Measurements from ENCODE around the gene SEPTIN2.

The SEPTIN2 gene

DNA sequence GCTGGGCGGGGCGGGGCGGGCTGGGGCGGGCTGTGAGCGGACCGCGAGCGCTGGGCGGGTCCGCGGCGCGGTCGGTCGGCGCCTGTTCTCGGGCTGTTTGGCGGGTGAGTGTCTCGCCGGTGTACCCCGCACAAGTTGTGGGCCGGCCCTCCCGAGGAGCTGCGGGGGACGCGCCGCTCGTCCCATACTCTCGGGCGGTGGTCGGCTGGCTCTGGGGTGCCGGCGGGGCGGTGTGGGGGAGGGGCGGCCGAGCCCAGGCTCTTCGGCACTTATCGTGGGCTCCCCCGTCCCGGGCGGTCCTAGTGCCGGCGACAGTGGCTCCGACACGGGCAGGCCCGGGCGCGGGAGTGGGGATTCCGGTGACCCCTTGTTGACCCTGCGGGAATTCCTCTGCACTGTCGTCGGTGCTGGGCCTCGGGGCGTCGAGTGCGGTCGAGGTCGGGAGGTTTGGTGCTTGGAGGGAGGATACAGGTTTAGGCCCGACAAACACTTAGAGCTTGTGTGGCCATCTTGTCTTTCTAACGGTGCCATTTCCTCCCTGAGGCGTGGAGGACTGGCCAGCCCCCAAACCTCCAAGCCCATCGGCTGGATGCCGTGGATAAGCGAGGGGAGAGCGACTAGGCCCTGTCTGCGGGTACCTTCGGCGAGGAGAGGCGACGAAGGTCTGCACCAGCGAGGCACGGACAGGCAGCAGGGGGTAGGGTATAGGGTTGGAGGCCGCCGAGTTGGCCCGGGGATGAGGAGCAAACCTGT is at the start of gene SEPTIN2:
SEPTIN2 (plus strand) TSS at position 47 of the 753 bp plus-strand sequence. CDS start 8,308 bp downstream, outside the sequence.
- Histone ChIP-seq H3K27ac (ENCODE audit: low read depth, low read length) (peak within 1 kb of the TSS; percentile 99), H3K36me3 (ENCODE audit: control insufficient read depth in 1 of 2, insufficient read depth in 2 of 2, low read length in 2 of 2) (no peaks in the 10 kb centered on the region), H3K9me3 (ENCODE audit: control insufficient read depth in 1 of 2, low read length in 2 of 2) (no peaks in the 10 kb centered on the region), H3K4me3 (ENCODE audit: low read depth in 1 of 2, low read length in 2 of 2) (peak within 1 kb of the TSS; percentile 94 to 96), H3K4me1 (ENCODE audit: control insufficient read depth in 1 of 2, insufficient read depth in 2 of 2, low read length in 2 of 2) (peaks cover 34 to 66% of the 10 kb centered on the region in 2 donors), H3K27me3 (ENCODE audit: control insufficient read depth in 1 of 2, insufficient read depth in 2 of 2, low read length in 2 of 2) (no peaks in the 10 kb centered on the region), H3K9ac (ENCODE audit: low read depth in 1 of 2, low read length in 2 of 2) (peak within 1 kb of the TSS; percentile 95 to 97)

DNA sequence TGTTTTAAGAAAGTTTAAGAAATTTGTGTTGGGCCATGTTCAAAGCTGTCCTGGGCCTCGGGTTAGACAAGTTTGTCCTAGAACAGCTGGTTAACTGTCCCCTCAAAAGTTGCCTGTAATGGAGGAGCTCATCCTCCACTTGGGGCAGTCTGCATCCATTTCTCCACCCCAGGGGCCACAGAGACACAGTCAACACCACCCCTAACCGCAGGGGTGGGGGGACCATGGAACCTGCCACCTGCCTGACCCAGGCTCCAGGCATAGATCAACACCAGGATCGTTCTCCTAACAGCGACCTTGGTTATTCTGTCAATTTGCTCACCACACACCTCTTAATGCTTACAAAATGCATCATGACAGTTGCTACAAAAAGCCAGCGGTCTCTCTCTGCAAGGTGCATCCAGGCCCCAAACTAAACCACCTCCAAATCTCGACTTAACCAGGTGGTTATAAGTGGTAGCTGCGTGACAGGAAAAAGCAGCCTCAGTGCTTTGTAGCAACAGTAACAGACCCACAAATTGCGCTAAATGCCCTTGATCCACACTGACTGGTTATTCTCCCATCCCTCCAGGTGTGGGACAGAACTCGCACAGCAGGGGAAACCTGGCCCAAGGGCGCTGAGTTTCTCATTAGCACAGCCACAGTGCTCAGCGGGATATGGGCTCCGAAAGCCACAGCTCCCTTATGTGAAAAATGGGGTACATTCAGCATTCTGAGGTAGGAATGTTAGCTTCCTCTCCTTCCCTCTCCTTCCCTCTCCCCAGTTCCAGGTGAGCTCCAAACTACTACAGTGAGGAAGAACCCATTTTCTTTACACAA is 48.3 kb upstream of the SEPTIN2 start:
- Histone ChIP-seq H3K4me3 (ENCODE audit: low read depth in 1 of 2, low read length in 2 of 2) (no peak overlapping the region), H3K9me3 (ENCODE audit: control insufficient read depth in 1 of 2, low read length in 2 of 2) (no peaks in the 10 kb centered on the region), H3K36me3 (ENCODE audit: control insufficient read depth in 1 of 2, insufficient read depth in 2 of 2, low read length in 2 of 2) (peaks cover 36 to 65% of the 10 kb centered on the region in 2 donors), H3K4me1 (ENCODE audit: control insufficient read depth in 1 of 2, insufficient read depth in 2 of 2, low read length in 2 of 2) (peaks cover 19 to 25% of the 10 kb centered on the region in 2 donors), H3K27me3 (ENCODE audit: control insufficient read depth in 1 of 2, insufficient read depth in 2 of 2, low read length in 2 of 2) (no peaks in the 10 kb centered on the region), H3K27ac (ENCODE audit: low read depth, low read length) (no peak overlapping the region), H3K9ac (ENCODE audit: low read depth in 1 of 2, low read length in 2 of 2) (no peak overlapping the region)

GRCh38 chr2:241268306-241268705 is 47.4 kb upstream of the SEPTIN2 start:
- peaks cover 28 to 57% of the 10 kb centered on the region in 2 donors for H3K36me3 ChIP-seq (ENCODE audit: control insufficient read depth in 1 of 2, insufficient read depth in 2 of 2, low read length in 2 of 2)

DNA sequence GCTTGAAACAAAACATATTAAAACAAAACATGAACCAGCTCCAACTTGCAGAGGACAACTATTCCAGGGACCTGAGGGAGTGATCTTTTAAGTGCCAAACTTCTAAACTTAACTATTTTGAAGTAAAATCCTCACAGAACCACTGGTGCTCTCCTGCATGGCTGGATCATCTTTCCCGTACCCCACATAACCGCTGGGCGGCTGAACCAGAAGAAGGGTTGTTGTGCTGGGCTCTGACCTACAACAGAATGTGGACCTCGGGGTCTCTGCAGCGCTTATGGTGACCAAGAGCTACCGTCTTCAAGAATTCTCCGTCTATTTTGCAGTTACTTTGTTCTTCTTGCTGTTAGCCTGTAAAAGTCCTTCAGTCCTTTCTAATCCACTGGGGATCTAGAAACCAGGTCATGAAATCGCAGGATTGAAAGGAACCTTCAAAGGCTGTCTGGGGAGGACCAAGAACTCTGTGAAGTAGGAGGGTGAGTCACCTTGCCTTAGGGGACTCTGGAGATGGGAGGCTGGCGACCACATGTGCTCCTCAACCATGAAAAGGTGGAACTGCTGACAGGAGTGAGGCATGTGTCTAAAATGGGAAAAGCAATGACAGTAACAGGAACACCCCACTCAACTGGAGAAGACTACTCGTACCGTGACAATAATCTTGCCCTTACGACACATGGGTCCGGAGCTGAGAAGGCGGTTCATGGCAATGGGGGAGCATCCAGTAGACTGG is 46.8 kb upstream of the SEPTIN2 start:
- H3K27me3 ChIP-seq (ENCODE audit: control insufficient read depth in 1 of 2, insufficient read depth in 2 of 2, low read length in 2 of 2): no peaks in the 10 kb centered on the region
- H3K4me3 ChIP-seq (ENCODE audit: low read depth in 1 of 2, low read length in 2 of 2): no peak overlapping the region
- no peaks in the 10 kb centered on the region for H3K9me3 ChIP-seq (ENCODE audit: control insufficient read depth in 1 of 2, low read length in 2 of 2)
- H3K36me3 ChIP-seq (ENCODE audit: control insufficient read depth in 1 of 2, insufficient read depth in 2 of 2, low read length in 2 of 2): peaks cover 22 to 51% of the 10 kb centered on the region in 2 donors
- H3K27ac ChIP-seq (ENCODE audit: low read depth, low read length): no peak overlapping the region
- no peak overlapping the region for H3K9ac ChIP-seq (ENCODE audit: low read depth in 1 of 2, low read length in 2 of 2)
- H3K4me1 ChIP-seq (ENCODE audit: control insufficient read depth in 1 of 2, insufficient read depth in 2 of 2, low read length in 2 of 2): peaks cover 25 to 28% of the 10 kb centered on the region in 2 donors

More at GRCh38 chr2:241268306-241268705, 47.4 kb upstream of the SEPTIN2 start:
- Histone ChIP-seq H3K4me3 (ENCODE audit: low read depth in 1 of 2, low read length in 2 of 2) (no peak overlapping the region), H3K27me3 (ENCODE audit: control insufficient read depth in 1 of 2, insufficient read depth in 2 of 2, low read length in 2 of 2) (no peaks in the 10 kb centered on the region), H3K9ac (ENCODE audit: low read depth in 1 of 2, low read length in 2 of 2) (no peak overlapping the region), H3K9me3 (ENCODE audit: control insufficient read depth in 1 of 2, low read length in 2 of 2) (no peaks in the 10 kb centered on the region), H3K4me1 (ENCODE audit: control insufficient read depth in 1 of 2, insufficient read depth in 2 of 2, low read length in 2 of 2) (peaks cover 24 to 25% of the 10 kb centered on the region in 2 donors), H3K27ac (ENCODE audit: low read depth, low read length) (no peak overlapping the region)

- Histone ChIP-seq H3K27me3 (ENCODE audit: control insufficient read depth in 1 of 2, insufficient read depth in 2 of 2, low read length in 2 of 2) (no peaks in the 10 kb centered on the region), H3K4me3 (ENCODE audit: low read depth in 1 of 2, low read length in 2 of 2) (peak overlapping the region; percentile 83 to 87), H3K36me3 (ENCODE audit: control insufficient read depth in 1 of 2, insufficient read depth in 2 of 2, low read length in 2 of 2) (peaks cover 19 to 44% of the 10 kb centered on the region in 2 donors), H3K27ac (ENCODE audit: low read depth, low read length) (no peak overlapping the region), H3K4me1 (ENCODE audit: control insufficient read depth in 1 of 2, insufficient read depth in 2 of 2, low read length in 2 of 2) (peaks cover 25 to 28% of the 10 kb centered on the region in 2 donors), H3K9ac (ENCODE audit: low read depth in 1 of 2, low read length in 2 of 2) (no peak overlapping the region), H3K9me3 (ENCODE audit: control insufficient read depth in 1 of 2, low read length in 2 of 2) (no peaks in the 10 kb centered on the region)
Observed at GRCh38 chr2:241269707-241270520, 45.8 kb upstream of the SEPTIN2 start.

GRCh38 chr2:241270531-241270930 is 45.2 kb upstream of the SEPTIN2 start:
- Histone ChIP-seq H3K4me3 (ENCODE audit: low read depth in 1 of 2, low read length in 2 of 2) (peak overlapping the region; percentile 83 to 87), H3K4me1 (ENCODE audit: control insufficient read depth in 1 of 2, insufficient read depth in 2 of 2, low read length in 2 of 2) (peaks cover 25 to 28% of the 10 kb centered on the region in 2 donors), H3K27me3 (ENCODE audit: control insufficient read depth in 1 of 2, insufficient read depth in 2 of 2, low read length in 2 of 2) (no peaks in the 10 kb centered on the region), H3K27ac (ENCODE audit: low read depth, low read length) (no peak overlapping the region), H3K9ac (ENCODE audit: low read depth in 1 of 2, low read length in 2 of 2) (peak overlapping the region in 1 of 2 donors; percentile 61), H3K9me3 (ENCODE audit: control insufficient read depth in 1 of 2, low read length in 2 of 2) (no peaks in the 10 kb centered on the region), H3K36me3 (ENCODE audit: control insufficient read depth in 1 of 2, insufficient read depth in 2 of 2, low read length in 2 of 2) (peaks cover 14 to 38% of the 10 kb centered on the region in 2 donors)

DNA sequence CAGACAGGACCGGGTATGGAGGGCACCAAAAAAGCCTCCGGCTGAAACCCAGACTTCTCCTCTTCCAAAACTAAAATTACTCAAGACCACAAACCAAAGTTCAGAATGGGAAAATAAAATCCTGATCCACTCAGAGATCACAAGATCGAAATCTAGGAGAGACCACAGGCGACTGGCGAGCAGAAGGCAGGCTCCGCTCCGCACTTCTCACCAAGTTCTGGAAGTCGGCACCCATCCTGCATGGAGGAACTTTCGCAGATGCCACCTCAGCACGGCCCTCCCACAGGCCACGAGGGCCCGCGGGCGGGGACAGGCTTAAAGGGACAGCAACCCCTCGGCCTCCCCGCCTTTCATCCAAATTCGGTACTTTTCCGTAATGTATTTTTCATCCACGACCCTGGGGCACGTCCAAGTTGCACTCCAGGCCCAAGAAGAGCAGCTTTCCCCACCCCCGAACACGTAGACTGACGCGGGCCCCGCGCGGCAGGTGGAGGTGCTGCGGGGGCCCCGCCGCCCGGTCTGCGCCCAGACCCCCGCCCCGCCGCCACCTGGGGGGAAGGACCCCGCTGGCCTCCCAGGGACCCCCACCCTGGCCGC is 43.9 kb upstream of the SEPTIN2 start:
- no peaks in the 10 kb centered on the region for H3K9me3 ChIP-seq (ENCODE audit: control insufficient read depth in 1 of 2, low read length in 2 of 2)
- H3K4me3 ChIP-seq (ENCODE audit: low read depth in 1 of 2, low read length in 2 of 2): peak overlapping the region; percentile 83 to 87
- H3K27ac ChIP-seq (ENCODE audit: low read depth, low read length): peak overlapping the region; percentile 73
- H3K27me3 ChIP-seq (ENCODE audit: control insufficient read depth in 1 of 2, insufficient read depth in 2 of 2, low read length in 2 of 2): no peaks in the 10 kb centered on the region
- peaks cover 25 to 28% of the 10 kb centered on the region in 2 donors for H3K4me1 ChIP-seq (ENCODE audit: control insufficient read depth in 1 of 2, insufficient read depth in 2 of 2, low read length in 2 of 2)
- H3K36me3 ChIP-seq (ENCODE audit: control insufficient read depth in 1 of 2, insufficient read depth in 2 of 2, low read length in 2 of 2): peaks cover 5 to 26% of the 10 kb centered on the region in 2 donors
- H3K9ac ChIP-seq (ENCODE audit: low read depth in 1 of 2, low read length in 2 of 2): peak overlapping the region; percentile 61 to 63

- H3K27ac ChIP-seq (ENCODE audit: low read depth, low read length): peak overlapping the region; percentile 73
- no peaks in the 10 kb centered on the region for H3K9me3 ChIP-seq (ENCODE audit: control insufficient read depth in 1 of 2, low read length in 2 of 2)
- H3K27me3 ChIP-seq (ENCODE audit: control insufficient read depth in 1 of 2, insufficient read depth in 2 of 2, low read length in 2 of 2): no peaks in the 10 kb centered on the region
- H3K36me3 ChIP-seq (ENCODE audit: control insufficient read depth in 1 of 2, insufficient read depth in 2 of 2, low read length in 2 of 2): peaks cover 5 to 20% of the 10 kb centered on the region in 2 donors
- peaks cover 25 to 28% of the 10 kb centered on the region in 2 donors for H3K4me1 ChIP-seq (ENCODE audit: control insufficient read depth in 1 of 2, insufficient read depth in 2 of 2, low read length in 2 of 2)
- peak overlapping the region; percentile 83 to 87 for H3K4me3 ChIP-seq (ENCODE audit: low read depth in 1 of 2, low read length in 2 of 2)
- peak overlapping the region; percentile 63 to 66 for H3K9ac ChIP-seq (ENCODE audit: low read depth in 1 of 2, low read length in 2 of 2)
Observed at GRCh38 chr2:241272303-241273209, 43.2 kb upstream of the SEPTIN2 start.
